ENCODE results near the gene CCL4L2.
A peak's percentile ranks its signal among the peaks of the same experiment; 100 is the strongest.
"Not testable (repeated sequence)": the region's sequence is repeated elsewhere in the genome, so short reads cannot be mapped to it uniquely, and the experiment has no call there.

CCL4L2 gene

DNA sequence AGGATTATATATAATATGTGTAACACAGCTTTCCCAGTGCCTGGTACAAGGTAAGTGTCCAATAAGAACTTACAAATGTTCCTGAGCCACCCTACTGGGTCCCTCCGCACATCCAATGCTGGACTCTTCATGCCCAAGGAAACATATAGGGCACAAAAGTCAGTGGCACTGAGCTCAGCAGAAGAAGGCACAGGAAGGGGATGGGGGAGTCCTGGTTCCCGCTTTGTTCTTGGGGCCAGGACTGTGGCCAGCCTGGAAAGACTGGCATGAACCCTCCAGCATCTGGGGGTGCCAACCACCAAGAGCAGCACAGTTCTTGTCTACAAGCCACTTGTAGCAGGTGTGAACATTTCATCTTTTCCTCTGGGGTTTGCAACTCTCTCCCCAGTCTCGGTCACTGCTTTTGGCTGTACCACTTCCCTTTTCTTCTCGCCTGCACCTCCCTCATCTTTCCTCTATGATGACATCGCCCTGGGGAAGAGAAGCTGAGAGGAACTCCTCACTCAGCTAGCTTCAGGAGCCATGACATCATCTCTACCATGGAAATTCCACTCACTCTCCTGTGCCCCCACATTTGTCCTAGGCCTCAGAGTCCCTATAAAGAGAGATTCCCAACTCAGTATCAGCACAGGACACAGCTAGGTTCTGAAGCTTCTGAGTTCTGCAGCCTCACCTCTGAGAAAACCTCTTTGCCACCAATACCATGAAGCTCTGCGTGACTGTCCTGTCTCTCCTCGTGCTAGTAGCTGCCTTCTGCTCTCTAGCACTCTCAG is at the start of gene CCL4L2:
Gene CCL4L2, plus strand, starts transcription at position 625 of the 773 bp plus-strand sequence.
- DNase-seq (ENCODE audit: low read depth), result not testable (repeated sequence)

- DNase-seq (ENCODE audit: low read depth), result not testable (repeated sequence)
Observed at GRCh38 chr17:36168836-36169235, 42.0 kb upstream of the CCL4L2 start.

DNA sequence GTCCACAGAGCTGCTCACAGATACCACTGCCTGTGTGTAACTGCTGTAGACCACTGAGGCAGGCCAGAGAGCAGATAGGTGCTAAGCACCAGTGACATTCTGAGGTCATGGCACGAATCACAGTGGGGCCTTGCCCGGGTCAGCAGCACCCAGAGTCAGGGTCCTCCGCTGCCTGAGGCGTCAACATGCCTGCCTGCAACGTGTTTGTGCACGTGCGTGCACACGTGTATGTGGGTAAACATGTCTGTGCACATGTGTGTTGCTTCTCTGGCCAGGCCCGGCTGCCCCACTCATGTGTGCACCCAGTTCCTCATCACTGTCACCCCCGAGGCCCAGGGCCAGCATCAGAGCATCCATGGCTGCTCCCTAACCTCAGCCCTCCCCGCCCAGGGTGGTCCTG is 34.3 kb upstream of the CCL4L2 start, which contains the start of gene TBC1D3B:
Gene TBC1D3B, minus strand, starts transcription at position 101 of the 400 bp plus-strand sequence. CDS start 1,586 bp downstream, outside the sequence.
- not testable (repeated sequence) for DNase-seq (ENCODE audit: low read depth)

GRCh38 chr17:36181446-36182175 is 29.3 kb upstream of the CCL4L2 start:
- not testable (repeated sequence) for DNase-seq (ENCODE audit: low read depth)

DNA sequence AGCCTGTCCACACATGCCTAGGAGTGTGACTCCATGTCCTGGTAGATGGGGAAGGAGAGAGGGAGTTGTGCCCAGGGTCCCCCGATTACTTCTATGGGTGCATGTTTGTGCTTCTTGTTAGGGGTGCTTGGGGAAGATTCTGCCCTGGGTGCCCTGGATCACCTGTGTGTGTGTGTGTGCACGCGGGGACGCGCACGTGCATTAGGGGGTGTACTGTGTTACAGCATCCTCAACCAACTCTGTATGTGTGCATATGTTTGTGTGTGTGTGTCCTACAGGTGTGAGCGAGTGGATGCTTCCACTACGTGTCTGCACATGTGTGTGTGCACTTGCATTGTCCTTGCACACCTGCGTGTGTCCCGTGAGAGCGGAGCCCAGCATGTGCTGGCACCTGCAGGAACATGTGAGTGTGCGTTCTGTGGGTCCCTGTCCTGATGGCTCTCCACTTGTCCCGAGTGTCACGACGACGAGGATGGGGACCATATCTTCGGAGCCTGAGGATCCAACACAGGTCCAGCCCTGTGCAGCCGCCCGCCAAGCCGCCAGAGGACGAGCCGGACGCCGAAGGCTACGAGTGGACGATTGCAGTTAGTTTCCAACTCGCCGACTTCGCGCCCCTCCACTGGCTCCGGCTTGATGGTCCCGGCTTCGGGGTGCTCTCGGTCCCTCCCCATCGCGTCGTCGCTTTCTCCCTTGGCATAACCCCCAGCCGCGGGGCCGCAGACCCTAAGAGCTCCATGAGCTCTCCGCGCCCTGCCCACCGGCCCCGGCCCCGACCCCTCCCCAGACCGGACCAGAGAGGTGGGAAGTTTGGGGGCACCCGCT is 28.5 kb upstream of the CCL4L2 start:
- no peak for DNase-seq (ENCODE audit: low read depth)

- no peak for DNase-seq (ENCODE audit: low read depth)
Observed at GRCh38 chr17:36183001-36183971, 27.6 kb upstream of the CCL4L2 start.

GRCh38 chr17:36184023-36184765 is 26.7 kb upstream of the CCL4L2 start:
- no peak for DNase-seq (ENCODE audit: low read depth)

GRCh38 chr17:36185416-36185815 is 25.4 kb upstream of the CCL4L2 start:
- DNase-seq (ENCODE audit: low read depth), result no peak

DNA sequence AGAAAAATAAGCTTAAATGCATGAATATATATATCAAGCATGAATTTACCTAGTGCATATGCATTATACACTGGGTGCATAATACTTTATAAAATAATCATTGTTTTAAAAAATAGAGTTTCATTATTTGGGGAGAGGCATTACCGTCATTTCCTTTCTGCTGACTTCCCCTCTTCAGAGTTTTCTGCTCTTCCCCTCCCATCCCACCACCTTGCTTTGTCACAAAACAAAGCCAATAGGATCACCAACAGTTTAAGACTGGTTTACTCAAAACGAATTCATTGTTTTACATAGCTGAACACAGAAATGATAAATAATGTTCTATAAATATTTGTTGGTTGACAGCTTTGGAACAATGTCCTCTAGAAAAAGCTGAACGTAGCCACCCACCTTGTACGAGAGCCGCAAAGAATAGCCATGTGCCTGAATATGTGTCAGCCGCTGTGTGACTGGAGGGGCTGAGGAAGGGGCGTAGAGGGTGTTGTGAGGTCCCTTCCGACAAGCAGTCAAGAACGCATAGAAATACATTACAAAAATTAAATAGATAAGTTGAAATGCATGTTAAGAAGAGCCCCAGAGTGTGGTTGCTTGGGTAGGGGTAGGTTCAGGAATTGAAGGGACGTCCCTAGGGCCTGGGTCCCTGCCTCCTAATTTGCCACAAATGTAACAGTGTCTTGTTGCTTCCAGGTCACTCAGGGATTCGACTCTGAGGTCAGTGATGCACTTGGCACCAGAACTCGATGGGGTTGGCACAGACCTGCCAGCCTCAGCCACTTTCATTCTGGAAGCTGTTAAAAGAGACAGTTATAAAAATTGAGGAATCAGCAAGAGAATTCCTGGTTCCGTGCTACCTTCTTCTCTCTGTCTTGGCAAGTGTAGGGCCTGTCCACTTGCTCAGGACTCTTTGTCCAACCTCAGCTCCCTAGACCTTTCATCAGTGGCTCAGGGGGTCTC is 23.8 kb upstream of the CCL4L2 start:
- DNase-seq (ENCODE audit: low read depth), result not testable (repeated sequence)

DNA sequence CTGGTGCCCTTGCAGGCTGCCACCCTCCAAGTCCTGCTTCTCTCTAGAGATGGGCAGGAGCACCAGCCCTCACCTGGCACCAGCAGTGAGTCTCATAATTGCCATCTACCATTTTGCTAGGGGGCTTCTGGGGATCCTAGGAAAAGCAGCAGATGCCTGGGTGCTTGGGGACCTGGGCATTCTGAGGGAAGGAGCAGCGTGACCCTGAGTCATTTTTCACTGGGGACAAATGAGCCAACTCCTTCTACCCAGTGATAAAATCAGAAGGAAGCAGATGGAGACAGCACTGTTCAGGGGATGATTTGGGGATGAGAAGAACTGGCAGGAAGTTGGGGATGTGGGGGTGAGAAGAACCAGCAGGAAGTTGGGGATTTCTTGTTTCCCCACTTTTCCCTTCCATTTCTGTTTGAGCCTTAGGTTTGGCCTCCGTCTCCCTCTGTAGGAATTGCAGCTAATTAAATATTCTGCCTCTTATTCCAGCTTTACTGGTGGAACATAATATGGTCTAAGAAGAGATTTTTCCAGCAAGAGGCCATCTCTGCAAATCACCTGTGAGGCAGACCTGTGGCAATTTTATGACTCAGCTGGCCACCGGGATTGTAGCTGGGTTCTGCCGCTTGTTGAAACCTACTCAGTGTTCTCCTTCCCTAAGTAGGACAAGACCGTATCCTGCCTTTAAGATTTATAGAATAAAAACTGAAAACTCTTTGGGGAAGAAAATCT is 22.8 kb upstream of the CCL4L2 start:
- not testable (repeated sequence) for DNase-seq (ENCODE audit: low read depth)

DNA sequence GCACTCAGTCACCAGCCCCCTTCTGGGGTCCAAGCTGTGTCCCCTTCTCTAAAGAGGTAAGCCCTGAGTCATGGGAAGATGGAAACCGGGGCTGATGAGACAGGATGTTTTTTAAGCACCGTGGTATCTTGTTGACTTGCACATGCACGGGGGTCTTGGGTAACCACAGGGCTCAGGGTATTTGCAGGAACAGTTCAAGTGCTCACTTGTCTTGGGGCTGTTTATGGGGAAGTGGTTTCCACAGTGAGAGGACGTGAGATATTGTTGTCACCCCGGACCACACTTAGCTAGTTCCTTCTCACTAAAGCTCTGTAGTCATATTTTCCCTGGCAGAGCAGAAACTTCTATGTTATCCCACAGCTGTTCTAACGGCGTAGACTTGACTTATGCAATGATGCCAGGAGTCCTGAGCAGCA is 22.0 kb upstream of the CCL4L2 start:
- DNase-seq (ENCODE audit: low read depth), result peak; percentile 58

GRCh38 chr17:36189993-36190392 is 20.9 kb upstream of the CCL4L2 start:
- not testable (repeated sequence) for DNase-seq (ENCODE audit: low read depth)

DNA sequence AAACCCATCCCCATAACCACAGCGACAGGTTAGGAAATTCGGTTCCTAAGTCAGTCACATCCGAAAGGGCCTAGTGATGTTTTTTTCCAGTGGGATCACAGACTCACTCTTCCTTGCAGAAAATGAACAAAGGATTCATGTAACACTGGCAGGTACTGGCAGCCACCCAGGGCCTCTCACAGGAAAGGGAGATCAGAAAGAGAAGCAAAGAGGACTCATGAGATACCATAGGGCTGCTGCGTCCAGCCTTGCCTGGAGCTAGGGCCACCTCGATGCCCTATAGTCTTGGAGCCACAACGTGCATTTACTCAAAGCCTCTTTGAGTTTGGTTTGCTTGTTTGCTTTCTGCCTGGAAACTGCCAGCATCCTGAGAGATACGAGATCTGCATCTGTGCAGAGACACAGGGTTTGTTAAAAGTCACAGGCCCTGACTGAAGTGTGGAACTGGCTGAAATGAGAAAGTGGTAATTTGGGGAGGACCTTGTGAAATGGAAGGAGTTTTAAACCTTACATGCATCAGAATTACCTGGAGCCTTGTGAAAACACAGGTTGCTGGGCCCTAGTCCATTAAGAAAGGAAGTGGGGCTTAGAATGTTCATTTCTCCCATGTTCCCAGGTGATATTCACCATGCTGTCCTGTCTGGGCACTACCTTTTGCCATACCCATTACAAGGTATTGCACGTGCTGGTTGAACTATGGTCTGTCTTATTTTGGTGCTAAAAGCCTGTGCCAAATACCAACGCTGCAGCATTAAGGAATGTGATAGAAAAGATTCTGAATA is 20.1 kb upstream of the CCL4L2 start:
- DNase-seq (ENCODE audit: low read depth), result not testable (repeated sequence)

DNA sequence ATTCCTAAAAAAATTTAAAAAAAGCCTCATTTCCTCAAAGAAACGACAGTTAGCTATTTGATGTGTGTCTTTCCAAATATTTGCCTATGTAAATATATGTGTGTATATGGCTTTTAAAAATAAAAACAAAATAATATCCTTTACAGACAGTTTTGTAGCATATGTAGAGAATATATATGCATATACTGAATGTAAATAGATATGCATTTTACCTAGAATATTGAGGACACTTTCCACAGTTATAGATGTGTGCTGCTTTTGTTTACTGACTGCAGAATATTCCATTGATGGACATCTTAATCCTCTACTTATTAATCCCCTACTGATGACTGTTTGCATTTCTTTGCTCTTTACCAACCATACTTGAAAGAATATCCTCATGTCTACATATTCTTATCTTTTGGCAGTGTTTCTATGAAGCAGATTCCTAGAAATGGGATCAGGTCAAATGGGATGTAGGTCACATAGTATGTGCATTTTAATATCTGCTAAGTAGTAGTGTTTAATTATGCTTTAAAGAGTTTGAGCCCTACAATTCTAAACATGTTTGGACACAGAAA is 17.6 kb upstream of the CCL4L2 start:
- DNase-seq (ENCODE audit: low read depth), result no peak

DNA sequence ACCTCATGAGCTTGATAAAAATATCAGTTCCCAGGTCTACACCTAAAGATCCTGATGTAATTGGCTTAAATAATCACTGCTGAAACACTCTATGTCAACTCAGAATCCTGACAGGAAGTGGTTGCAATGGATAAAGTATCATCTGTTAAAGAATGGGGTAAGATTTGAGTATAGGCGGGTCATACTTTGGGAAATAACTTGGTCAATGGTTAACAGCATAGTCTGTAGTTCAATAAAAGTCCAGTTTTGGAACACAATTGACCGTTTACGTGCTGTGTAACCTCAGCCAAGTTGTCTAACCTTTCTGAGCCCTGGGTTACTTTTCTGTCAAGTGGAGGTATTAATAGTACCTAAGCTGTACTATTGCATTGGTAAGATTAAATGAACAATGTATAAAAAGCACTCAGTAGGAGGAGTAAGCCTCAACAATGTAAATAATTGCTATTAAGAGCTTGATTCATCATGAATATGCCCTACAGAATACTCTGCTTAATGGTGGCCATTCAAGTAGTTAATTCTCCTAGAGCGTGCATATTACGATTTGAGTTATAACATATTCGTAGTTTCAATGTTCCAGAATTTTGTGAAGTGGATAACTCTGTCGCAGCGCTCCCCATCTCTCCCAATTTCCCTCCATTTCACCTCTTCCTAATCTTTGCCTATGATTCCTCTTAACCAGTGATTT is 16.6 kb upstream of the CCL4L2 start:
- DNase-seq (ENCODE audit: low read depth), result not testable (repeated sequence)

DNA sequence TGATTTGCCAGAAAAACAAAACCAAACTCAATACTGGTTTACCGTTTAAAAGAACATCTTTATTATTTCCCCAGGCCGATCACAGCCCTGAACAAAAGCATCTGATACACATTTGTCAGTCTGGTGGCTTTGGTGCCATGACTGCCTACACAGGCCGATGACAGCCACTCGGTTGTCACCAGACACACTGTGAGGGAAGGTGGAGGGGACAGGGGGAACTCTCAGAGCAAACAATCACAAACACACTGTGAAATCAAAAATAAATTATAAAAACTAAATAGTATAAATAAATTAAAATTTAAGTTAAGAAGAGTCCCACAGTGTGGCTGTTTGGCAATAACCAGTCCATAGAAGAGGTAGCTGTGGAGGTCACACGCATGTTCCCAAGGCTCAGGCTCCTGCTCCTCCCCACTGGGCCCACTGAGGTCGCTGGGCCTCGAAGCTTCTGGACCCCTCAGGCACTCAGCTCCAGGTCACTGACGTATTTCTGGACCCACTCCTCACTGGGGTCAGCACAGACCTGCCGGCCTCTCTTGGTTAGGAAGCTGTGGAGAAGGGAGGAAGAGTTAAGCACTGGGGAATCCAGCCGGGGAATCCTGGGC is 15.9 kb upstream of the CCL4L2 start:
- DNase-seq (ENCODE audit: low read depth), result not testable (repeated sequence)
